NCI-H2107 treated with DMSO at 0.1 percent for 48 hours (cell line): Measurements from ENCODE around the gene COL23A1.

Source experiments
- DNase-seq: peaks from one replicate; lab custom pipeline; 2025; ENCODE audit not compliant: unreplicated experiment; lab: John Stamatoyannopoulos, UW

Gene COL23A1

GRCh38 chr5:178439493-178440180 is 150.6 kb downstream of the COL23A1 start:
- DNase-seq = no peak

DNA sequence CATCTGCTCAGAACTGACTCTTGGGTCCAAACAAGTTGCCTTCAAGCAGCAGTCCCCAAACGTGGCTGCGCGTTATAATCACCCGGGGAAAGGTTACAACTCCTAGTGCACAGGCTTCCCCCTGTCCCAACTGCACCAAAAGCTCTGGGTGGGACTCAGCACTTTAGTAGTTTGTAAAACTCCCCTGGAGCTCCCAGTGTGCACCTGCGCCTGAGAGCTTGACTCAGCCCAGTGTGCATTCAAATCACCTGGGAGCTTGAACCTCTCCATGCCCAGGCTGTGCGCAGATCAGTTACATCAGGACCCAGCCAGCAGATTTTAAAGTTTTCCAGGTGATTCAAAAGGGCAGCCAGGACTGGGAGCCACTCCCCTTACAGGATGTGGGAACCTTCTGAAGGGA is 151.4 kb downstream of the COL23A1 start:
- no peak for DNase-seq

- DNase-seq = no peak
These were observed 152.7 kb downstream of the COL23A1 start for GRCh38 chr5:178437386-178438075.

DNA sequence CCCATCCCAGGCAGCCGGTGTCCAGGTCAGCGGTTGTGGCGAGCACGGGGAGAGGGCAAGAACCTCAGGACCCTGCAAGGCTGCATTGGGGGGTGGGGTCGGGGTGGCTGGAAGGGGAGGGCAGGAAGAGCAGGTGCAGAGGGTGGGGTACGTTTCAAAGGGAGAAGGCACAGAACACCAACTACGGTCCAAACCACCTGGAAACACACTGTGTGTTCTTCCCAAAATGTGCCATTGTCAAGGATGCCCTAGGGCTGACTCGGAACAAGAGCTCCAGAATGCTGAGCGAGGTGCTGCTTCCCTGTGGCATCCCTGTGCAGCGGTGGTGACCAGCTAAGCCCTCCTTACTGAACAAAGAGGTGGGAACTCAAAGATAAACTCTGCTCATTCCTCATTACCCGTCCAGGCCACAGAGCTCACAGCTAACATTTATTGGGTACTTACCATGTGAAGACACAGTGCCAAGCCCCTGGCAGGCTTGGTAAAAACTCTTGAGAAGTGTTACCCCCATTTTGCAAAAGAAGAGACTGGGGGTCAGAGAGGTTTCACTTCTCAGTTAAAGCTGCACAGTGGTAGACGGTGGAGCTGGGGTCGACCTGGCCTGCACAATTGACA is 153.8 kb downstream of the COL23A1 start:
- no peak for DNase-seq

- no peak for DNase-seq
These were observed 154.6 kb downstream of the COL23A1 start for GRCh38 chr5:178435321-178436238.

DNA sequence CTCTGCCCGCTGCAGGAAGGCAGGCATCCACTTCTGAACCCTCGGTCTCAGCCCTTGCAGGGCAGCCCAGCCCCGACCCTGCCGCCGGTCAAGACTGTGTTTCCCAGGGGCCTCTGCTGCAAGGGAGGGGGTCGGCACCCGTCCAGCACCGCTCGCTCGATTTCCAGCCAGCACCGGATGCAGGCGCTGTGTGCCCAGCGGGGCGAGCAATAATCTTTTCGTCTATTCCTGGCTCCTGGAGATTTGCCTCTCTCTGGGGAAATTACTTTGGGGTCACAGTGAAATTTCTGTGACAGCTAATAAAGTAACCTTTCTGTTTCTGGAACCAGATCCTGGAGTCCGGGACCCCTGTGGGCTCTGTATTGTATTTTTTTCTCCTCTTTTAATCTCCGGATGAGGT is 155.3 kb downstream of the COL23A1 start:
- DNase-seq = no peak

GRCh38 chr5:178434016-178434761 is 156.0 kb downstream of the COL23A1 start:
- no peak for DNase-seq

- DNase-seq = no peak
These were observed 156.9 kb downstream of the COL23A1 start for GRCh38 chr5:178433273-178433775.

GRCh38 chr5:178432421-178433272 is 157.5 kb downstream of the COL23A1 start:
- no peak for DNase-seq

- DNase-seq = no peak
These were observed 158.4 kb downstream of the COL23A1 start for GRCh38 chr5:178431782-178432165.

- no peak for DNase-seq
These were observed 159.0 kb downstream of the COL23A1 start for GRCh38 chr5:178431063-178431781.

GRCh38 chr5:178430186-178431062 is 159.8 kb downstream of the COL23A1 start:
- no peak for DNase-seq

GRCh38 chr5:178429491-178430185 is 160.6 kb downstream of the COL23A1 start:
- DNase-seq = no peak

GRCh38 chr5:178429156-178429468 is 161.1 kb downstream of the COL23A1 start:
- DNase-seq = no peak

DNA sequence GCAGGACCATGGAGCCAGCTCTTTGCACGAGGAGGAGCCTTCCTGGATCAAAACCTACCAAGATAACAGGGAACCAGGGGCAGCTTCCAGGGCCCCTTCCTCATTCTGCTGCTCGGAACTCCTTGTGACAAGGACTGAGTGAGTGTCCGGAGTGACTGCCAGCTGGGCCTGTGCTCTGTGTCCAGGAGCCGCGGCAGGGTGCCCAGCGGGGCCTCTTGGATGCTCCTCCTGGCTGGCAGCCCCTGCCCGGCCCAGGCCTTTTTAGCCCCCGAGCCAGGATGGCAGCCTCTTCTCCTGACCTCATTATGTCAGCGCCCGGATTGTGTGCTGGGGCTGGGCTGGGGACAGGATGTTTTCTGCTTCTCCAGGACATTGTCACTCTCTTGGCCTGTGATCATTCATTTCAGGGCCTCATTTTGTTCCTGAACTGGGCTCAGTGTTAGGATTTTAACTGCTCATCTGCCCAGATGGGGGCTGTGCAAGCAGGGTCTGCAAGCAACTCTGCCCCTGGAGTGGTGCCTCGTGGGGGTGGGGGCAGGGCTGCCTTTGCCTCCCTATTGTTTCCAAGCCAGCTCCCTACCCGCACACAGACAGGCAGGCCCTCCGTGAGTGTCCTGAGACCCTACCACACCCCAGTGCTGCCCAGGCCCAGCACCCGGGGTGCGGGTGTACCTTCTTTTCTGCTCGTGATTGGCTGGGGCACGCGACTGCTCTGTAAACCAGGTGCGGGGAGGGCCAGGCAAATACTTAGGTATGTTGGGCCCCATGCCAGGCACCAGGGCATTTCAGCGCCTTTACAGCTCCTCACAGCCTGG is 161.6 kb downstream of the COL23A1 start:
- no peak for DNase-seq

GRCh38 chr5:178427576-178428197 is 162.5 kb downstream of the COL23A1 start:
- DNase-seq = no peak
